NCI-H146 (cell line): Measurements from ENCODE around the gene MRPS24.

Experiments used
- DNase-seq: peaks from one replicate; lab custom pipeline; 2025; lab: John Stamatoyannopoulos, UW

The MRPS24 gene

GRCh38 chr7:43877968-43878864 lies 8.9 kb upstream of the MRPS24 start:
- no peak for DNase-seq

DNA sequence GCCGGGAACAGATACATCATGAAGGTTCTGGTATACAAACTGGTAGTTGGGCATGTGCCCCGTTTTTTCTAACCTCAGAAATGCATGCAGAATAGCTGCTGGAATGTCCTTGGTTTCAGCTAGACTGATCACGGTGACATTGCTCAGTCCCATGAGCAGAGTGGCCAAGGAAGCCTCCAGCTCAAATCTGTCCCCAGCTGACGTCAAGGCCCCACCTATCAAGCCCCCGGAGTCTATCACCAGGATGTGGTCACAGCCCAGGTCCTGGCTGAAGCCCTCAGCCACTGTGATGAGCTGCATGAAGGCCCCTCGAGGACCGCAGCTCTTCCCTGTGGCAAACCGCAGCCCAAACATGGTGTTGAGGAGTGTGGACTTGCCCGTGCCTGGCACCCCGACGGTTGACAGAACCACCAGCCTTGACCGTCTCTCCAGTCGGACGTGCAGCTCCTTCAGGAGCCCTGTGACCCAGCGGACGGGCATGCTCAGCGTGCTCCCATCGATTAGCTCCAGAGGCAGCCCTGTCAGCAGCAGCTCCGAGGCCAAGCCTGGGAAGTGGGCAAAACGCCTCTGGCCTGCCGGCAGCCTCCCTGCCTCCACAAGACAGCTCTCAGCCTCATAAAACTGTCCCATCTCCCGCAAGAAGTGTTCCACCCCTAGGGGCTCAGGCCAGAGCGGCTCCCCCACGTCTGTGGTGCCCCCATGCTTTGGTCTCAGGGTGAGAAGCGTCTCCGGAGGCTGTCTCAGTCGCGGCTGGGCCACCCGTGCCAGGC lies 7.8 kb upstream of the MRPS24 start:
- DNase-seq, result no peak

GRCh38 chr7:43876241-43876640 lies 6.9 kb upstream of the MRPS24 start:
- DNase-seq, result no peak

GRCh38 chr7:43873300-43873699 lies 4.0 kb upstream of the MRPS24 start:
- DNase-seq, result no peak

GRCh38 chr7:43872406-43873110 lies 3.2 kb upstream of the MRPS24 start:
- no peak for DNase-seq

GRCh38 chr7:43871064-43871463 lies 1.7 kb upstream of the MRPS24 start:
- no peak for DNase-seq

DNA sequence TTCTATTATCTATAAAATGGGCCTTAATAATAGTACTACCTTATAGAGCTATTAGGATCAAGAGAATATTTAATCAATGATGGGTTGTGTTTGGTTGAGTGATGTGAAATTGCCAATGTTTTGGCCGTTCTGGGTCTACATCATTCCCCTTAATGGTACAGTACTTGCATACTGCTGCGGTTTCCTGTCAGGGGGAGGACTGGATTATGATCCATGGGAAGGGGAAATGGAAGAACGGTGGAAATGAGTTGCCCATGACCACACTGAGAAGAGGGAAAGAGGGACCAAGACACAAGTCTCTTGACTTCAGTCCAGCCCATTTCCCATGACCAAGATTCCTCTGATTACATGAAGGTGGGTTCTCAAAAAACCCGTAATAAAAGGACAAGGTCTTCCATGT lies 999 bp upstream of the MRPS24 start:
- no peak for DNase-seq

GRCh38 chr7:43869867-43870240 lies 537 bp upstream of the MRPS24 start:
- peak; percentile 40 for DNase-seq

DNA sequence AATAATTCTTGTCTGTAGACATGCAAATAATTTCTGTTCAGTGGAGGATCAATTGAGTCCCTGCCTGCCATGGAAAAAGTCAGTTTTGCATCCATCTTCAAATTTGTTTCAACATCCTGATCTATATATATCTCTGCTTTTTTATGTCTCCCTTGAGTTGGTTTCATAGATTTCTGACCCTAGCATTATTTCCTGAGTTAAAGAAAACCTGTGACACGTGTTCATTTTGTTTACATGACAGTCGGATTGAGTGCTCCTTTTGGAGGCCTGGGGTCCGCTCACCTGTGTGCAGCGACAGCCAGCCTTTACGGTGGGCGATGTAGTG lies 674 bp downstream of the MRPS24 start:
- DNase-seq, result no peak

GRCh38 chr7:43868181-43868580 lies 1.1 kb downstream of the MRPS24 start:
- DNase-seq, result no peak

DNA sequence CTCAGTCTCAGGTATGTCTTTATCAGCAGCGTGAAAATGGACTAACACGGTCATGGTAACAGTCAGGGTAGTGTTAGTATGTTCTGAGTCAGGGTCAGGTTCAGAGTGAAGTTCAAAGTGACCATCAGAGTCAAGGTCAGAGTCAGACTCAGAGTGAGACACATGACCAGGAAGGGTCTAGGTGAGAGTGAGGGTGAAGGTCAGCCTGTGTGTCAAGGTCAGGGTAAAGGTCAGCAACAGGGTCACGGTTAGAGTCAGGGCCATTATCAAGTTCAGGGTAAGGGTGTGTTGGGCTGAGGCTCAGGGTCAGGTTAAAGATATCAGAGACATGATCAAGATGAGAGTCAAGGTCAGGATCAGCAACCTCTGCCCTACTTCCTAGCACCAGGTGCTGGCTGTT lies 4.0 kb downstream of the MRPS24 start:
- DNase-seq, result no peak

DNA sequence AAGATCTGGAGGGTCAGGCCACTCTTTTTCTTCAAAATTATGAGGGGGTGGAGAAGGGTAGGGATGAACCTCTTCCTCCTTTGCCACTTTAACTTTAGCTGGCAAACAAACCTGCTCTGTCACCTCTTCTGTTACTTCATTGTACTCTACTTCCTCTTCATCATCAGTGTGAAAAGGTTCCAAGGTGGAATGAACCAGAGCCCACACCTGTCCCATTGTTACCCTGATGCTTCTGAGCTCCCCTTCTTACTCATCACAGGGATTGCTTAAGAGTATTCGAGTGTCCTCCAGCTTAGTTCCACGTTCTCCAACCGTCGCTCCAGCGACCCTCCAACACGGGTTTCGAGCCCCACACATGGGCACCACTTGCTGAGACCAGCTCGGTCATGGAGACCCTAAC lies 5.2 kb downstream of the MRPS24 start:
- DNase-seq, result no peak

DNA sequence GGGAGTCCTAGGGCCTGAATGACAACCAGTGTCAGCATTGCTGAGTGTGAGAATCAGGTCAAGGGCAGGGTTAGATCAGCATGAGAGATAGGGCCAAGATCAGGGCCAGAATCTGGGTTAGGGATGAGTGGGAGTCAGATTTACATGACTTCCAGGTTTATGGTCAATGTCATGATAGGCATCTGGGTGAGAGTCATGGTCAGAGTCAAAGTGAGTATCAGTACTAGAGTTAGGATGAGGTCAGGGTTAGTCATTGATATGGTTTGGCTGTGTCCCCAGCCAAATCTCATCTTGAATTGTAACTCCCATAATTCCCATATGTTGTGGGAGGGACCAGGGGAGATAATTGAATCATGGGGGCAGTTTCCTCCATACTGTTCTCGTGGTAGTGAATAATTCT lies 12.3 kb downstream of the MRPS24 start:
- DNase-seq, result no peak

GRCh38 chr7:43856316-43856715 lies 13.0 kb downstream of the MRPS24 start:
- no peak for DNase-seq

DNA sequence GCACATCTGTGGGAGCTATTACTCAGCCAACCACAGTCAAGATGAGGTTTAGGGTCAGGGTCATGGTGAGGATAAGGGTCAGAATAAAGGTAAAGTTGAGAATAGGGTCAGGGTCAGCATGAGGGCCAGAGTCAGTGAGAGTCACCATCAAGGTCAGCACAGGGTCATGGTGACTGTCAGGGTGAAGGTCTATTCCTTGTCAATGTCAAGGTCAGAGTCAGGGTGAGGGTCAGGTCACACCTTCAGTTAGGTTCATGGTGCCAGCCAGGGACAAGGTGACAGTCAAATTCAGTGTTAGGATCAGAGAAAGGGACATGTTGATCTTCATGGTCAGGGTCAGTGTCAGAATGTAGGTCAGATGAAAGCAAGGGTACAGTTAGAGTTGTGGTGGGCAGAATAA lies 14.1 kb downstream of the MRPS24 start:
- DNase-seq, result no peak

DNA sequence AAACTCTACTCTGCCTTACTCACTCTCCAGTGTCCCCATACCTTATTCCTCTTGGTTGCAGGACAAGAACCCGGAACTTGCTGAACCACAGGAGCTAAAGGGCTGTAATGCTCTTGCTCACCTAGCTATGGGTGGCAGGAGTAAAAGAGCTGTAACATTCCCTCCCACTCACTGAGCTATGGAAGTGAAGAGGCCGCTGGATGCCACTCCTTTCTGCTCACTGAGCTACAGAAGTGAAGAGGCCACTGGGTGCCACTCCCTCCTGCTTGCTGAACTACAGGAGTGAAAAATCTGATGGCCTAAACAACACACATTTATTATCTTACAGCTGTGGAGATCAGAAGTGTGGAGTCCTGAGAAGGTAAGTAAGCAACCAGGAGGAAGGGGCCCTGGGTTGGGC lies 17.5 kb downstream of the MRPS24 start:
- DNase-seq, result no peak

DNA sequence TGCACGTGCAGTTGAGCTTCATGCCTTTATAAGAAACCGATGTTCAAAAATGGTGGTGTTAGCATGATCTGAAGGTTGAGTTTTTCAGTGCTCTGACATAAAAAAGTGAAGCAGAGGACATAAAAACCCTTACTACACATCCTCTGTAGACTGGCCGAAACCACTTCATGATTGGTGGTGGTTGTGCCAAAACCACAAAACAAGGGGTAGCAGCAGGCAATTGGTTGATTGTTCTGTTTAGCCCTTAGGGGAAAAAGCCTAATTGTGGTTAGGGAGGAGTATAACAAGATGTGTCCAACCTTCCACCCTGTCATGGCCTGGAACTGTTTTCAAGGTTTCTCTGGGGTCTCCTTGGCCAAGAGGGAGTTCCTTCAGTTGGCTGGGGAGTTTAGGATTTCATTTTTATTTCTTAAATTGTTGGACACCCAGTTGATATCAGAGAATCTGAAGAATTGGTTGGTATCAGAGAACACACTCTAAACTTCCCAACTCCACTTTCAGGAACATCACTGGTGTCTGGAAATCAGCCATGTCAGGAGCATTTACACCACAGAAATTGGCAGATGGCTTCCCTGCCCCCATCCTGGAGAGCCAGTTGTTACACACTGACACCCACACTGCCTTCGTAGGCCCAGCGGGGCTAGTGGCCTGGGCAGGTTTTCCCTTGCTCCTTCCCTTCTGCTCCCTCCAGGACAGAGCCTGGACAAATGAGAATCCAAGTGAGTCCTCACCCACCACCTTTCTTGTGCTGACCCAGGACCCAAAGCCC lies 18.8 kb downstream of the MRPS24 start:
- DNase-seq, result no peak

DNA sequence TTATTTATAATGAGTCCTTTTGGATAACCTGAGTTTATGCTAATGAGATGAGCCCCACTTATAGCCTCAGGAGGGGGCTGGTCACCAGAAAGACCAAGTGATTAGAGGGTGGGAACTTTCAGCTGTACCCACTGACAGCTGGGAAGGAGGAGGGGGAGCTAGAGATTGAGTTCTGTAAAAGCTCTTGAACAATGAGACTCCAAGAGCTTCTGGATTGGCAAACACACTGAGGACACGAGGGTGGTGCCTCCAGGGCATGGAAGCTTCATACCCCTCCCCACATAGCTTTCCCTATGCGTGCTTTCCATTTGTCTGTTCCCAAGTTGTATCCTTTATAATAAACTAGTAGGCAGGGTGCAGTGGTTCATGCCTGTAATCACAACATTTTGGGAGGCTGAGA lies 20.3 kb downstream of the MRPS24 start:
- DNase-seq, result peak; percentile 32

- DNase-seq, result no peak
Observed at GRCh38 chr7:43847496-43847895, 21.8 kb downstream of the MRPS24 start.

GRCh38 chr7:43844662-43845061 lies 24.7 kb downstream of the MRPS24 start:
- no peak for DNase-seq

GRCh38 chr7:43844257-43844656 lies 25.1 kb downstream of the MRPS24 start:
- DNase-seq, result no peak

GRCh38 chr7:43843296-43843695 lies 26.0 kb downstream of the MRPS24 start:
- DNase-seq, result no peak
